Neutrophil (primary cell): ENCODE results near the gene PIGQ.
A peak's percentile ranks its signal among the peaks of the same experiment; 100 is the strongest.

Experiments used
- H3K27ac ChIP-seq: fragments of 200-600 bp; sonication (generic); 2 replicates; pipeline ENCODE4 v1.5.1; 2016; ENCODE audit warnings: mild to moderate bottlenecking, moderate library complexity
- H3K27me3 ChIP-seq: fragments of 200-600 bp; sonication (generic); 2 replicates; pipeline ENCODE4 v1.6.0; 2016; ENCODE audit warnings: mild to moderate bottlenecking
- H3K36me3 ChIP-seq: fragments of 200-600 bp; sonication (generic); 2 replicates; pipeline ENCODE4 v1.5.1; 2017
- H3K4me1 ChIP-seq, 2 experiments: fragments of 200-600 bp in 1 of 2; sonication (generic) in 1 of 2; 1 replicate in 1 of 2; 2 replicates in 1 of 2; pipeline versions ENCODE4 v1.5.1 to v1.6.1; 2013 to 2016; ENCODE audit warnings: low read depth in 1 of 2, low read length in 1 of 2, mild to moderate bottlenecking in 1 of 2, moderate library complexity in 1 of 2; ENCODE audit not compliant: control insufficient read depth in 1 of 2, insufficient read depth in 1 of 2
- H3K4me3 ChIP-seq, 2 experiments: fragments of 200-600 bp in 1 of 2; sonication (generic) in 1 of 2; 1 replicate in 1 of 2; 2 replicates in 1 of 2; pipeline ENCODE4 v1.5.1; 2013 to 2016; ENCODE audit warnings: low read depth in 1 of 2, low read length in 1 of 2, mild to moderate bottlenecking in 1 of 2, moderate library complexity in 1 of 2
- H3K9me3 ChIP-seq: fragments of 200-600 bp; sonication (generic); 2 replicates; pipeline ENCODE4 v1.5.1; 2016
- CTCF ChIP-seq: fragments of 200-600 bp; sonication (generic); IDR thresholded peaks from 2 replicates; pipeline ENCODE4 v1.5.1; 2016; ENCODE audit warnings: antibody characterized with exemption

Gene PIGQ

GRCh38 chr16:609316-609715 is 39.5 kb downstream of the PIGQ start:
- H3K36me3 ChIP-seq, result peaks cover 7% of the 10 kb centered on the region
- H3K27me3 ChIP-seq, result no peaks in the 10 kb centered on the region
- no peak overlapping the region for H3K4me3 ChIP-seq
- no peaks in the 10 kb centered on the region for H3K9me3 ChIP-seq
- no peak for TF ChIP-seq CTCF
- no peak overlapping the region for H3K27ac ChIP-seq
- H3K4me1 ChIP-seq, result no peaks in the 10 kb centered on the region

- Histone ChIP-seq H3K9me3 (no peaks in the 10 kb centered on the region), H3K4me3 (no peak overlapping the region), H3K4me1 (no peaks in the 10 kb centered on the region), H3K36me3 (peaks cover 13% of the 10 kb centered on the region), H3K27ac (peak overlapping the region; percentile 15), H3K27me3 (no peaks in the 10 kb centered on the region)
- TF ChIP-seq CTCF, result no peak
Observed at GRCh38 chr16:609984-610383, 40.2 kb downstream of the PIGQ start.

GRCh38 chr16:610513-611381 is 41.0 kb downstream of the PIGQ start:
- H3K4me3 ChIP-seq, result no peak overlapping the region
- peak; percentile 80 for TF ChIP-seq CTCF
- H3K9me3 ChIP-seq, result no peaks in the 10 kb centered on the region
- H3K27me3 ChIP-seq, result no peaks in the 10 kb centered on the region
- peaks cover 16% of the 10 kb centered on the region for H3K36me3 ChIP-seq
- H3K4me1 ChIP-seq, result no peaks in the 10 kb centered on the region
- peak overlapping the region; percentile 15 for H3K27ac ChIP-seq

- H3K27ac ChIP-seq, result no peak overlapping the region
- no peak for TF ChIP-seq CTCF
Observed at GRCh38 chr16:615122-615521, 45.4 kb downstream of the PIGQ start.

GRCh38 chr16:616733-617586 is 47.2 kb downstream of the PIGQ start:
- Histone ChIP-seq H3K27me3 (no peaks in the 10 kb centered on the region), H3K27ac (no peak overlapping the region), H3K4me3 (no peak overlapping the region), H3K4me1 (no peaks in the 10 kb centered on the region), H3K36me3 (peaks cover 69% of the 10 kb centered on the region), H3K9me3 (no peaks in the 10 kb centered on the region)
- no peak for TF ChIP-seq CTCF

More at GRCh38 chr16:615122-615521, 45.4 kb downstream of the PIGQ start:
- Histone ChIP-seq H3K4me3 (no peak overlapping the region), H3K4me1 (no peaks in the 10 kb centered on the region), H3K27me3 (no peaks in the 10 kb centered on the region), H3K36me3 (peaks cover 51% of the 10 kb centered on the region), H3K9me3 (no peaks in the 10 kb centered on the region)
